Measurements from ENCODE around the gene CEP250.

GRCh38 chr20:35448788-35449373, 6.5 kb upstream of the CEP250 start:
- TF ChIP-seq CTCF (IDR thresholded peaks at IDR 0.05) (no peak), POLR2AphosphoS5 (IDR thresholded peaks at IDR 0.05) (no peak), POLR2A (IDR thresholded peaks at IDR 0.05) (no peak), EP300 (IDR thresholded peaks at IDR 0.05) (no peak)

Data from suprapubic skin (tissue), 4 donors.